GM19240 (cell line): ENCODE results near the gene METTL21A.
"Not testable (repeated sequence)": the region's sequence is repeated elsewhere in the genome, so short reads cannot be mapped to it uniquely, and the experiment has no call there.

Experiments used
- DNase-seq: peaks from one replicate; pipeline ENCODE4 v3.0.0; 2011; ENCODE audit warnings: low spot score; ENCODE audit not compliant: insufficient read length

METTL21A gene

DNA sequence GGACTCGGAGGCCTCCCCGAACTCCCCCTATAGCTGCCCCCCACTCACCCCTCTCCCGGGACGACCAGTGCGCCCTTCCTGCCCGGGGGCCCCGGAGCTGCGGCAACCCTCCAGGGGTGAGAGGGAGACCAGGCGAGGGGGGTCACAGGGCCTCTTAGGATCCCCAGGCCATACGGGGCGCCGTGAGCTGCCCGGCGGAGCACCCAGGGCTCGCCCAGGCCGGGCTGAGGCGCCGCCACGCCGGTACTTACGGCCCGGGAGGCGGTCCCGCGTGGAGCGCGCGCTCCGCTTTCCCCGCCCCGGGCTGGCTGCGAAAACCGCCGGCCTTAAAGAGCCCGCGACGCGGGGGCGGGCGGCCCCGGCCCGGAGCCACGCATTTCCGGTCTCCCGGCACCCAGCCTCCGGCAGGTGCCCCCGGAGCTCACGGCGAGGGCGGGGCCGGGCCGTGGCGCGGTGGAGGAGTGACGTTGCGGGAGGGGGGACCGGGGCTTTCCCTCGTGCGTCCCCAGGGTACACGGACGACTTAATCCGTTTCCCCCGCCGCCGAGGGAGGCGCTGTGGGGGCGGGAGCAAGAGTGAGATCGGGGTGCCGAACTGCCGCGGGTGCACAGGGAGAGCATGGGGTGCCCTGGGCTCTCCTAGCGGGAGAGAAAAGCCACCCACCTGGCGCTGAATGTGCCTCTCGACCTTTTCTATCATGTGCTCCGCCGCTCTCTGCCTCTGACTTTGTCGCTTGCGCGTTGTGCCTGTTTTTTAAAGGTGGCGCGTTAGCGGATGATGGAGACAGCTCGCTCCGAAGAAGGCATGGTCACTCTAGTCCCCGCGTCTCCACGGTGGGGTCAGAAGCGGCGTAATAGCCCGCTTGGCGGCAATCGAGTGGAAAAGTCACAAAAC lies at the start of gene METTL21A:
Gene METTL21A, minus strand, starts transcription at position 381 of the 894 bp plus-strand sequence. CDS start 1,019 bp downstream, outside the sequence.
- peak; percentile 67 for DNase-seq

DNA sequence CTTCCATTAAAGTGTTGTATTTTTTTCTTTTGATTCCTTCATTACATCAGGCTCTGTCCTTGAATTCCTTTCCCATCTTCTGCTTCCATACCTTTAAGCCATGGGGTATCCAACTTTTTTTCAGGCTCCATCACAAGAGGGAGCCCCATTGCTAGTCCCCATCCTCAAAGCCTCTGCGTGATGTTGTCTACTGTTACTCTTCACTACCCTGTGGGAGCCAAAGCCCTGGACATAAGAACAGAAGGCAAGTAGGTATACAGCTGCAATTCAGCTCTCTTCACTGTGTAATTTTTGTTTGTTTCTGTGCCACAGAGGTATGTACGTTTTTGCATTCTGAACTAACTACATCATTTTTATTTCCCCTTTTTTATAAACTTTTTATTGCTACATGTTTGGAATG lies 49.6 kb upstream of the METTL21A start:
- DNase-seq, result no peak

DNA sequence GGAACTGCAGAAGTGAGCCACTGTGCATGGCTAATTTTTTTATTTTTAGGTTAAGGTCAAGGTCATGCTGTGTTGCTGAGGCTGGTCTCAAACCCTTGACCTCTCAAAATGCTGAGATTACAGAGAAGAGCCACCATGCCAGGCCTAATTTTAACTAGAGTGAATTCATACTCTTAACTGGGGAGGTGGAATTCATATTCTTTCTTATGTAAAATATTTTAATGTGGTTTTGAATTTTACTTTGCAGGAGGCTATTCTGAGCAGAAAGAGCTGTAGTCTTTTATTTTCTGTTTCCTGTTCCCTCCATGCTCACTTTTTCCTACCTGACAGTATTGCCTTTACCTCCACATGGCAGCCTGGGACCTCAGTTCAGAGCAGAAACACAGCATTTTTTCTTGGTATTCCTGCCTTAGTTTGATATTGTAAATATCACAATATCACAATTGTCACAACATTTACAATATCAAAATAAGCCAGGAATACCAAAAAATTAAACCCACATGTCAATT lies 49.1 kb upstream of the METTL21A start:
- no peak for DNase-seq

DNA sequence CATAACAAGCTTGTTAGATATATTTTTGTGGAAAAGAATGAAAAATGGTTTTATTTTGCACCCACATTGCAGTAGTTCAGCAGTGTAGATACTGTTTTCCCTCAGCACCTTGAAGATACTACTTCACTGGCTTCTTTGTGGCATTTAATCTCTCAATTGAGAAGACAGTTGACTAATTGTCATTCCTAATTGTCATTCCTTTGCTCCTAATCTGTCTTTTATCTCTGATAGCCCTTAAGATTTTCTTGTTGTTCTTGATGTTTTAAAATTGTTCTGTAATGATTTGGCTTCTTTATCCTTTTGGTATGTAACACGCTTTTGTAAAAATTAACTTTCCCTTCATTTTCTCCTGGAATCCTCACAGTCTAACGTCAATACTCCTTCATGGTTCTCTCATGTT lies 48.2 kb upstream of the METTL21A start:
- no peak for DNase-seq

DNA sequence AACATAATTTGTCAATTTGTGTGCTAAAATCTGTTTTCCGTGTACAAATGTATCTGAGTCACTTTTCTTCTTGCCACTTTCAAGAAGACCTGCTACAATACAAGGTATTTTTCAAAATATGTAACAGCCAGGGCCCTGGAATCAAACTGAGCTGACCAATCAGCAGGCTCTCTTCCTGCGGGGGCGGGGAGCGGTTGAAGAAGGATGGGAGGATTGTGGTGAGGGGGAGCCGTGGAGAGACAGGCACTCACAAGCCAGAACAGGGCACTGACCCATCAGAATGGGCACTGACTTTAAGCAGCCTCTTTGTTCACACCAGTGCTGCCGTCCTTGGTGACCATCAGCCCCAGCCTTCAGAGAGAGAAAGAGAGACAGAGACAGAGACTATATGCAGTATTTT lies 45.7 kb upstream of the METTL21A start:
- DNase-seq, result no peak

- DNase-seq, result no peak
Measured at GRCh38 chr2:207663870-207664545, 38.8 kb upstream of the METTL21A start.

- no peak for DNase-seq
Measured at GRCh38 chr2:207662203-207662602, 37.0 kb upstream of the METTL21A start.

GRCh38 chr2:207660994-207661393 lies 35.8 kb upstream of the METTL21A start:
- no peak for DNase-seq

DNA sequence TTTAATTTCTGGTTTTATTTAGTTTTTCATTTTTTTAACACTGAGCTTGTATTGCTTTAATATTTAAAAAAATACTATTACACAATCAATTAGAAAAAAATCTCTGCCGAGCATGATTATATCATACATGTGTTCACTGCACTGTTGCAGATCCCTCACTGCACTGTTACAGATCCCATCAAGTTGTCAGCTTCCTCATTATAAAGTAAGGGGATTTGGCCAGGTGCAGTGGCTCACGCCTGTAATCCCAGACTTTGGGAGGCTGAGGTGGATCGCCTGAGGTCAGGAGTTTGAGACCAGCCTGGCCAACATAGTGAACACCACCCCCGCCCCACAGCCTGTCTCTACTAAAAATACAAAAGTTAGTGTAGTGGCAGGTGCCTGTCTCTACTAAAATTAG lies 33.0 kb upstream of the METTL21A start:
- no peak for DNase-seq

DNA sequence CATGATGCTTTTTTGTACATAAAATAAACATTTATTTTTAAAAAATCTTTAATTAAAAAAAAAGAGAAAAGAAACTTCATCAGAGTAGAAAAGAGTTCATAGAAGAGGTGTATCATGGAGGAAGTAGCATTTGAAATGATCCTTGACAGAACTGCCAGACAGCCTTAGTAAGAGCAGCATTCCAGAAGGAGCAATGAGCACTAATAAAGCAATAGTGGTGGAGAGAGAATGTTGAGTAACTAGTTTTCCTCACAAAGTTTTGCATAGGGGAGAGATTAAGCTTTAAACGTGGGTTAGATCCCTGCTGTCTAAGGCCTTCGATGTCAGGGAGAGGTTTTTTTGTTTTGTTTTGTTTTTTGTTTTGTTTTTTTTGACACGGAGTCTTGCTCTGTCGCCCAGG lies 29.8 kb upstream of the METTL21A start:
- no peak for DNase-seq

DNA sequence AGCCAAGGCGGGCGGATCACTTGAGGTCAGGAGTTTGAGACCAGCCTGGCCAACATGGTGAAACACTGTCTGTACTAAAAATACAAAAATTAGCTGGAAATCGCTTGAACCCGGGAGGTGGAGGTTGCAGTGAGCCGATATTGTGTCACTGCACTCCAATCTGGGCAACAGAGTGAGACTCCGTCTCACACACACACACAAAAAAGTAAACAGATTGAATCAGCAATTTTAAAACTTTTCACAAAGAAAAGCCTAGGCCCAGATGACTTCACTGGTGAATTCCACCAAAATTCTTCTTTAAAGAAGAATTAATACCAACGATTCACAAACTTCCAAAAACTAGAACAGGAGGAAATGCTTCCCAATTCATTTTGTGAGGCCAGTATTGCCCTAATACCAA lies 21.4 kb upstream of the METTL21A start:
- not testable (repeated sequence) for DNase-seq

- no peak for DNase-seq
Measured at GRCh38 chr2:207643892-207644291, 18.7 kb upstream of the METTL21A start.

- no peak for DNase-seq
Measured at GRCh38 chr2:207640661-207641060, 15.5 kb upstream of the METTL21A start.

- DNase-seq, result no peak
Measured at GRCh38 chr2:207640160-207640559, 15.0 kb upstream of the METTL21A start.

DNA sequence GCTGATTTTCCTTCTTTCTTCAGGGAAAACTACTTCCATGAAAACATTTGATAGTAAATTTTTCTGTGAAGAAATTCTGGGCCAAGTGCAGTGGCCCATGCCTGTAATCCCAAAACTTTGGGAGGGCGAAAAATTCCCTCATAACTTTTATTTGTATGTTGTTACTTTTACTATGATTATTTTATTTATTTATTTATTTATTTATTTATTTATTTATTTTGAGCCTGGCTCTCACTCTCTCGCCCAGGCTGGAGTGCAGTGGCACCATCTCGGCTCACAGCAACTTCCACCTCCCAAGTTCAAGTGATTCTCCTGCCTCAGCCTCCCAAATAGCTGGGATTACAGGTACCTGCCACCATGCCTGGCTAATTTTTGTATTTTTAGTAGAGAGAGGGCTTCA lies 14.1 kb upstream of the METTL21A start:
- DNase-seq, result not testable (repeated sequence)

DNA sequence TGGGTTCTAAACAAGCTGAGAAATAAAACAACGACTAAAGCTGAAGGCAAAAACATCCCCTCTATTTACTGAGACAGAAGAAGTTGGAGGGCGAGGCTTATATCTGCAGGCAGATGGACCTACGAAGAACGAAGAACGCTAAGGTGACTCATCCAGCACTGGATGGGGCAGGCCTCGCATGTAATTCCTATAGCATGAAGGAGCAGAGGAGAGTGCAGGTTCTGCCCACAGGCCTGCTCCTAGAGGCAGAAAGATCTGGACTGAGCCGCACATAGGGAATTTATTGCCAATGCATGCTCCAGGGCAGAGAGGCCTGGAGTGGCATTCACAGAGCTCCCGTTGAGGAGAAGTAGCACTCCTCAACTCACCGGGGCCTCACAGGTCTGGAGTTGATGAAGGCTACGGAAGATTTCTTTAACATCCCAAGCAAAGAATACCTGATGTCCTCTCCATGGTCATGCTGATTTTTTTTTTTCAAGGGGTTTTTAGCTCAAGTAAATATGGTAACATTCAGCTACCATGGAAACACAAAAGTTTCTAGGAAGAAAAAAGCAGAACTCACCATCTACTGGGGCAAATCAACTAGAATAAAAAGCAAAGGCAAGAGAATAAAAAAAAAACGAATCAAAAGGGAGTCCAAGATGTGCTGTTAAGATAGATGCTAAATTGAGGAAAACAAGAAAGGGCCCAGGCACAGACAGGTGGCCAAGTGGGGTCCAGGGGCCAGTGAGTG lies 10.4 kb upstream of the METTL21A start:
- DNase-seq, result no peak

GRCh38 chr2:207633686-207634085 lies 8.5 kb upstream of the METTL21A start:
- DNase-seq, result no peak

DNA sequence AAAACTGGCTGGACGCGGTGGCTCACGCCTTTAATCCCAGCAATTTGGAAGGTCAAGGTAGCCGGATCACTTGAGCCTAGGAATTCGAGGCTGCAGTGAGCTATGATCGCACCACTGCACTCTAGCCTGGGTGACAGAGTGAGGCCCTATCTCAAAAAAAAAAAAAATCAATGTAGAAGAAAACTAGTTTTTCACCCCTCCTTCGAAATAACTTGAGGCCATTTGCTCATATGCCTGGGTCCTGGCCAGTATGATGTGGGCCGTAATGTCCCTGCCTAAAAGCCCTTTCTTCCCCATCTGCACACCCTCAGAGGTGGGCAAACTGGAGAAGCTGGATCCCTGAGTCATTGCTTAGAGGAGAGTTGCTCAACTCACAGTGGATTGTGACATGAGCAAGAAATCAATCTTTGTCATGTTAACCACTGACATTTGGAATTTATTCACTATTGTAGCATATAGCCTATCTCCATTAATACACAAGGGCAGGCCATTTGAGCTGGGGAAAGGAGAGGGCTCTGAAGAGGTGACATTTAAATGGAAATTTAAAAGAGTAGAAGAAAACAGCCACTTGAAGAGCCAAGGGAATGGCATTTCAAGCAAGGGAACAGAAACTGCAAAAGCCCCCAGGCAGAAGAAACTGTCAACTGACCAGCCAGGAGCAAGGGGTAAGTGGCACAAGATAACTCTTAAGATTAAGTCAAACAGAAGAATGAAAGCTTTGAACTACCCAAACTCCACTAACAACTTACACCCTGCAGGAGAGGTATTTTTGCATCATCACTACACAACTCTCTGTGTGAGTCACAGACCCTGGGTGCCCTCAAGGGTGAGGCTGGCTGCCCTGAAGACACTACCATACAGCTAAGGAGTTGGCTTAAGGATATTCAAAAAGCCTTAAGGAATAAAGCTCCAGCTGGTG lies 7.6 kb upstream of the METTL21A start:
- no peak for DNase-seq

- no peak for DNase-seq
Measured at GRCh38 chr2:207630491-207630890, 5.3 kb upstream of the METTL21A start.

DNA sequence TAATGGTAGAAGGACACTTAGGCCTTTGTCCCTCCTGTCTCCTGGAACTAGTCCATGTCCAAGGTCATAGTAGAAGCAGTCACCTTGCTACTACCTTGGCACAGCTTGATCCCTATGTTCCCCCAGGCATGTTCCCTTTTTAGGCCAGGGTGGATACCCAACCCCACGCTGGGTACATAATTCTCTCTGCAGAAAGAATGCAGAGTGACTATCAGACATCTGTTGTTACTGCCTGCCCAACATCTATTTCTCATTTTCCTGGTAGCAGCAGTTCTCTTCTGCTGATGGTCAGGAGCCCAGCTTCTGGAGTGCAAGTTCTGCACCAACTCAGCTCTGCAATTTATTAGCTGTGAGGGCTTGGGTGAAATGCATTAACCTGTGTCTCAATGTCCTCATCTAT lies 4.4 kb upstream of the METTL21A start:
- no peak for DNase-seq
